Measurements from ENCODE around the gene CLEC4C.

CLEC4C gene

GRCh38 chr12:7729746-7730145, 17.4 kb downstream of the CLEC4C start:
- in situ Hi-C loops (cut with MboI; ENCODE audit: low sequenced_read_pairs): no loop called here

- in situ Hi-C loops (cut with MboI; ENCODE audit: low sequenced_read_pairs): no loop called here
These were observed 23.2 kb downstream of the CLEC4C start for GRCh38 chr12:7723926-7724325.

GRCh38 chr12:7719946-7720730, 27.0 kb downstream of the CLEC4C start:
- in situ Hi-C loops (cut with MboI; ENCODE audit: low sequenced_read_pairs): no loop called here

- in situ Hi-C loops (cut with MboI; ENCODE audit: low sequenced_read_pairs): no loop called here
These were observed 30.8 kb downstream of the CLEC4C start for GRCh38 chr12:7716381-7716780.

- in situ Hi-C loops (cut with MboI; ENCODE audit: low sequenced_read_pairs): no loop called here
These were observed 34.2 kb downstream of the CLEC4C start for GRCh38 chr12:7712841-7713442.

- in situ Hi-C loops (cut with MboI; ENCODE audit: low sequenced_read_pairs): no loop called here
These were observed 36.0 kb downstream of the CLEC4C start, which contains the start of gene DPPA3 for GRCh38 chr12:7711133-7711532. Gene DPPA3 (plus strand): TSS chr12:7711433. CDS start chr12:7711571, 138 bp downstream.

- in situ Hi-C loops (cut with MboI; ENCODE audit: low sequenced_read_pairs): no loop called here
These were observed 37.1 kb downstream of the CLEC4C start for GRCh38 chr12:7709969-7710675.

- in situ Hi-C loops (cut with MboI; ENCODE audit: low sequenced_read_pairs): no loop called here
These were observed 41.3 kb downstream of the CLEC4C start for GRCh38 chr12:7705846-7706245.

- in situ Hi-C loops (cut with MboI; ENCODE audit: low sequenced_read_pairs): loop anchor here (25.0 kb wide), 1 partner anchor 117 kb away; no protein-coding TSS in a partner anchor
These were observed 51.5 kb downstream of the CLEC4C start, which contains the start of gene GDF3 for GRCh38 chr12:7695566-7696197. Gene GDF3 (minus strand): TSS chr12:7695775. CDS start chr12:7695728, 47 bp downstream.

GRCh38 chr12:7695237-7695560, 52.0 kb downstream of the CLEC4C start:
- in situ Hi-C loops (cut with MboI; ENCODE audit: low sequenced_read_pairs): loop anchor here (25.0 kb wide), 1 partner anchor 117 kb away; no protein-coding TSS in a partner anchor

- in situ Hi-C loops (cut with MboI; ENCODE audit: low sequenced_read_pairs): loop anchor here (25.0 kb wide), 1 partner anchor 118 kb away; no protein-coding TSS in a partner anchor
These were observed 52.5 kb downstream of the CLEC4C start for GRCh38 chr12:7694556-7695236.

- in situ Hi-C loops (cut with MboI; ENCODE audit: low sequenced_read_pairs): loop anchor here (25.0 kb wide), 1 partner anchor 119 kb away; no protein-coding TSS in a partner anchor
These were observed 53.4 kb downstream of the CLEC4C start for GRCh38 chr12:7693793-7694192.

- in situ Hi-C loops (cut with MboI; ENCODE audit: low sequenced_read_pairs): loop anchor here (25.0 kb wide), 1 partner anchor 131 kb away; no protein-coding TSS in a partner anchor
These were observed 65.6 kb downstream of the CLEC4C start for GRCh38 chr12:7681535-7681934.
